Measurements from ENCODE around the gene CENPT. TPM values are rescaled to one million over a fixed set of nuclear protein-coding genes. Genes with fewer than 3 reads are reported as not detected.
A peak's percentile ranks its signal among the peaks of the same experiment; 100 is the strongest.

Gene CENPT
- total and polyA plus RNA-seq, 4 experiments from 2014 or later = 15.4 to 107 (median 60.4) TPM

DNA sequence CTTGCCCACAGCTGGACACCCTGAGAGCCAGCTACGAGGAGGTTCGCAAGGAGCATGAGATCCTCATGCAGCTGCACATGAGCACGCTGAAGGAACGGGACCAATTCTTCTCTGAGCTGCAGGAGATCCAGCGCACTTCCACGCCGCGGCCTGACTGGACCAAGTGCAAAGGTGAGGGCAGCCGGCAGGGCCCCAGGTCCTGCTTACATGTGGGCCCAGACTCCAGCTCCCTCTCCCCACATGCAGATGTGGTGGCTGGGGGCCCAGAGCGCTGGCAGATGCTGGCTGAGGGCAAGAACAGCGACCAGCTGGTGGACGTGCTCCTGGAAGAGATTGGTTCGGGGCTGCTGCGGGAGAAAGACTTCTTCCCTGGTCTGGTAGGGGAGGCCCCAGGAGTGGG lies 21.6 kb downstream of the CENPT start:
- peaks cover 19% of the 10 kb centered on the region for H3K36me3 ChIP-seq (ENCODE audit: insufficient read depth, low read length)
- ChIA-PET POLR2A (ENCODE audit: partially characterized antibody) (interaction anchor here (1.2 to 1.7 kb wide), 2 partner anchors 10 to 20 kb away, joined by 3 to 4 read pairs; no protein-coding TSS in a partner anchor), CTCF (ENCODE audit: partially characterized antibody) (interaction anchor here (1.2 to 4.3 kb wide), 2 partner anchors 10 to 58 kb away, joined by 3 to 25 read pairs; no protein-coding TSS in a partner anchor)
- no peaks in the 10 kb centered on the region for H3K27me3 ChIP-seq (ENCODE audit: insufficient read depth, low read length)
- H3K4me3 ChIP-seq (ENCODE audit: low read length in 2 of 2) = no peak overlapping the region
- Mint-ChIP-seq H3K27ac (no peak overlapping the region), H3K36me3 (peaks cover 4 to 35% of the 10 kb centered on the region in 2 donors), H3K4me3 (no peak overlapping the region), H3K9me3 (no peaks in the 10 kb centered on the region), H3K27me3 (no peaks in the 10 kb centered on the region), H3K4me1 (no peaks in the 10 kb centered on the region)
- no peaks in the 10 kb centered on the region for H3K4me1 ChIP-seq (ENCODE audit: insufficient read depth, low read length)
- H3K9me3 ChIP-seq (ENCODE audit: control insufficient read depth in 1 of 2, low read length in 2 of 2) = no peaks in the 10 kb centered on the region
- H3K27ac ChIP-seq (ENCODE audit: low read depth, low read length) = no peak overlapping the region
- intact Hi-C loops (cut with micrococcal nuclease) = no loop called here
- DNase-seq = no peak

DNA sequence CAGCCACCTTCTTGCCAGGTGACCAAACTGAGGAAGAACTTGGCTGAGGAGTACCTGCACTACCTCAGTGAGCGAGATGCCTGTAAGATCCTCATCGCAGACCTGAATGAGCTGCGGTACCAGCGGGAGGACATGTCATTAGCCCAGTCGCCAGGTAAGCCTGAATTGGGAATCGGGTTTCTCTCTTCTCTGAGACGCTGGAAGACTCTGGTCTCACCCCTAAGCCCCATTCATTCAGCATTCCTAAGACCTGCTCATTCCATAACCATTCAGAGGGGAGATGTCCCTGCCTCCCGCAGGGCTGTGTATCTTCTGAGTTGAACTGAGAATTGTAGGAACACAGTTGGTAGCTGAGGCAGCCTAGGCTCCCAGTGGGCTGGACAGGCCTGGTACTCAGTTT lies 22.4 kb downstream of the CENPT start:
- H3K4me3 ChIP-seq (ENCODE audit: low read length in 2 of 2) = no peak overlapping the region
- Mint-ChIP-seq H3K4me1 (no peaks in the 10 kb centered on the region), H3K9me3 (no peaks in the 10 kb centered on the region), H3K4me3 (no peak overlapping the region), H3K27ac (peak overlapping the region in 2 of 7 donors; percentile 8 to 22), H3K36me3 (peaks cover 4 to 28% of the 10 kb centered on the region in 2 donors), H3K27me3 (no peaks in the 10 kb centered on the region)
- POLR2A ChIA-PET (ENCODE audit: partially characterized antibody) = no interaction called here
- no peak overlapping the region for H3K27ac ChIP-seq (ENCODE audit: low read depth, low read length)
- peaks cover 12% of the 10 kb centered on the region for H3K36me3 ChIP-seq (ENCODE audit: insufficient read depth, low read length)
- no peaks in the 10 kb centered on the region for H3K9me3 ChIP-seq (ENCODE audit: control insufficient read depth in 1 of 2, low read length in 2 of 2)
- DNase-seq = no peak
- intact Hi-C loops (cut with micrococcal nuclease) = no loop called here
- H3K27me3 ChIP-seq (ENCODE audit: insufficient read depth, low read length) = no peaks in the 10 kb centered on the region
- H3K4me1 ChIP-seq (ENCODE audit: insufficient read depth, low read length) = no peaks in the 10 kb centered on the region
- CTCF ChIA-PET (ENCODE audit: partially characterized antibody) = interaction anchor here (1.2 to 4.3 kb wide), 2 partner anchors 9 to 59 kb away, joined by 3 to 25 read pairs; no protein-coding TSS in a partner anchor

DNA sequence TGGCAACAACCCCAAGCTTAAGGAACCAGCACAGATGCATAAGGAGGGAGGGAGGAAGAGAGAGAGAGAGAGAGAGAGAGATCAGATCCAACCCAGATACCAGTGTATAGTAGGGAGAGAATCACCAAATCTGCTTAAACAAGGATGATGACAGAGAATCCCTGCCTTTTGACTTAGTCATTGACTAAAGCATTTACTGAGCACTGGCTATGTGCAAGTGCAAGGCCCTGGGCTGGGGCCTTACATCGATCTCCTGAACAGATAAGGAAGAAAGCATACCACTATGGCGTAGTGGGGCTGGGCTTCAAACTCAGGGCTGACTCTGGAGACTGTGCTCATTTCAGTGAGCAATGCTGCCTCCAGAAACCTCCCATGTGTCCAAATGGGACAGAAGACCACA lies 25.0 kb downstream of the CENPT start:
- Mint-ChIP-seq H3K36me3 (peaks cover 0 to 4% of the 10 kb centered on the region in 2 donors), H3K27me3 (no peaks in the 10 kb centered on the region), H3K9me3 (no peaks in the 10 kb centered on the region), H3K27ac (no peak overlapping the region), H3K4me1 (no peaks in the 10 kb centered on the region), H3K4me3 (no peak overlapping the region)
- Histone ChIP-seq H3K27me3 (ENCODE audit: insufficient read depth, low read length) (no peaks in the 10 kb centered on the region), H3K4me3 (ENCODE audit: low read length in 2 of 2) (no peak overlapping the region), H3K4me1 (ENCODE audit: insufficient read depth, low read length) (no peaks in the 10 kb centered on the region), H3K36me3 (ENCODE audit: insufficient read depth, low read length) (no peaks in the 10 kb centered on the region), H3K27ac (ENCODE audit: low read depth, low read length) (no peak overlapping the region), H3K9me3 (ENCODE audit: control insufficient read depth in 1 of 2, low read length in 2 of 2) (no peaks in the 10 kb centered on the region)
- ChIA-PET POLR2A (ENCODE audit: partially characterized antibody) (no interaction called here), CTCF (ENCODE audit: partially characterized antibody) (no interaction called here)
- intact Hi-C loops (cut with micrococcal nuclease) = no loop called here
- DNase-seq = no peak

- CTCF ChIA-PET (ENCODE audit: partially characterized antibody) = interaction anchor here (1.3 to 1.6 kb wide), 2 partner anchors 106 to 454 kb away, joined by 3 to 4 read pairs; no protein-coding TSS in a partner anchor
- H3K27me3 Mint-ChIP-seq = no peaks in the 10 kb centered on the region
- POLR2A ChIA-PET (ENCODE audit: partially characterized antibody) = no interaction called here
These were observed 26.8 kb downstream of the CENPT start for GRCh38 chr16:67820608-67821259.

DNA sequence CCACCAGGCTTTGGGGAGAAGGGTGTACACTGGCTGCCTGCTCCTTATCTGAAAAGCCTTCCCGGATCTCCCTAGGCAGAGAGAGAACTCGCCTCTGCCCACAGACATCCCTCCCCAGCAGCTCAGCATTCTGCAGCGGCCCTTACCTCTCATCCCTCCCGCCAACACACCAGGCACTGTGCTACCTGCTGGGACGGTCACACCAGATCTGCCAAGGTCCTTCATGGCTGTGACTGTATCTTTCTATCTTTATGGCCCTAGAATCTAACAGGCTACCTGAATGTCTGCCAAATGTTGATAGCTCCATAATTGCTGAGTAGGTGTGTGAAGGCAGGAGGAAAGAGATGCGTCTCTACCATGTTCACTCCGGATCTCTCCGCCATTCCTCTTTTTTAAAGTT lies 32.9 kb downstream of the CENPT start:
- Histone ChIP-seq H3K27me3 (ENCODE audit: insufficient read depth, low read length) (no peaks in the 10 kb centered on the region), H3K4me1 (ENCODE audit: insufficient read depth, low read length) (no peaks in the 10 kb centered on the region), H3K36me3 (ENCODE audit: insufficient read depth, low read length) (no peaks in the 10 kb centered on the region), H3K27ac (ENCODE audit: low read depth, low read length) (no peak overlapping the region), H3K9me3 (ENCODE audit: control insufficient read depth in 1 of 2, low read length in 2 of 2) (no peaks in the 10 kb centered on the region), H3K4me3 (ENCODE audit: low read length in 2 of 2) (no peak overlapping the region)
- Mint-ChIP-seq H3K4me1 (peaks cover 0 to 8% (median 5%) of the 10 kb centered on the region in 4 donors), H3K9me3 (no peaks in the 10 kb centered on the region), H3K4me3 (no peak overlapping the region), H3K27me3 (no peaks in the 10 kb centered on the region), H3K36me3 (no peaks in the 10 kb centered on the region), H3K27ac (no peak overlapping the region)
- CTCF ChIA-PET (ENCODE audit: partially characterized antibody) = interaction anchor here (1.1 to 3.9 kb wide), 12 partner anchors 7 to 414 kb away, joined by 3 to 56 read pairs (median 11); partner anchors contain the start of genes RANBP10 and TSNAXIP1
- POLR2A ChIA-PET (ENCODE audit: partially characterized antibody) = no interaction called here
- intact Hi-C loops (cut with micrococcal nuclease) = no loop called here
- DNase-seq = no peak

More at GRCh38 chr16:67820608-67821259, 26.8 kb downstream of the CENPT start:
- Mint-ChIP-seq H3K27ac (no peak overlapping the region), H3K4me3 (no peak overlapping the region), H3K9me3 (no peaks in the 10 kb centered on the region), H3K4me1 (peaks cover 0 to 8% (median 5%) of the 10 kb centered on the region in 4 donors), H3K36me3 (peaks cover 0 to 2% of the 10 kb centered on the region in 2 donors)
- H3K4me3 ChIP-seq (ENCODE audit: low read length in 2 of 2) = no peak overlapping the region
- H3K36me3 ChIP-seq (ENCODE audit: insufficient read depth, low read length) = no peaks in the 10 kb centered on the region
- H3K4me1 ChIP-seq (ENCODE audit: insufficient read depth, low read length) = no peaks in the 10 kb centered on the region
- H3K27ac ChIP-seq (ENCODE audit: low read depth, low read length) = no peak overlapping the region
- H3K9me3 ChIP-seq (ENCODE audit: control insufficient read depth in 1 of 2, low read length in 2 of 2) = no peaks in the 10 kb centered on the region
- H3K27me3 ChIP-seq (ENCODE audit: insufficient read depth, low read length) = no peaks in the 10 kb centered on the region
- intact Hi-C loops (cut with micrococcal nuclease) = no loop called here
- no peak for DNase-seq

DNA sequence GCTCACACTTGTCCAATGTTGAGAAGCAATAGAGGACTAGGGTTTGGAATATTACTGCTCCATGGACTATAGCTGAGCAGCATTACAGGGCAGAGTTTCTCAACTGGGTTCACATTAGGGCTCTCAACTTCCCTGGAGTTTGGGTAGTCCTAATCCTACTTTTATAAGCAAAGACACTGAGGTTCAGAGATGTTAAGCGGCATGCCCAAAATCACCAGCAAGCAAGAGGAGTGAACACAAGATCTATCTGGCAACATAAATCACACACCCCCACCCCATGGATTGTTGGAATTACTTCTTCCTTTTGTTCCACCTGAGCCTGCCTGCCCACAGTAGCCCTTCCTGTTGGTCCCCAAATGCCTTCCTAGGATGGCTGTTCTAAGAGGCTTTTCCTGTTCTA lies 35.6 kb downstream of the CENPT start:
- Histone ChIP-seq H3K4me1 (ENCODE audit: insufficient read depth, low read length) (peaks cover 6% of the 10 kb centered on the region), H3K9me3 (ENCODE audit: control insufficient read depth in 1 of 2, low read length in 2 of 2) (no peaks in the 10 kb centered on the region), H3K27ac (ENCODE audit: low read depth, low read length) (no peak overlapping the region), H3K36me3 (ENCODE audit: insufficient read depth, low read length) (no peaks in the 10 kb centered on the region), H3K27me3 (ENCODE audit: insufficient read depth, low read length) (no peaks in the 10 kb centered on the region), H3K4me3 (ENCODE audit: low read length in 2 of 2) (no peak overlapping the region)
- Mint-ChIP-seq H3K9me3 (no peaks in the 10 kb centered on the region), H3K27ac (peak overlapping the region in 1 of 7 donors; percentile 47), H3K4me3 (peak overlapping the region in 1 of 8 donors; percentile 61), H3K4me1 (peaks cover 3 to 13% (median 8%) of the 10 kb centered on the region in 4 donors), H3K36me3 (no peaks in the 10 kb centered on the region), H3K27me3 (no peaks in the 10 kb centered on the region)
- DNase-seq = no peak
- CTCF ChIA-PET (ENCODE audit: partially characterized antibody) = interaction anchor here (0.6 kb wide), 1 partner anchor 31 kb away, joined by 3 read pairs; no protein-coding TSS in a partner anchor
- intact Hi-C loops (cut with micrococcal nuclease) = no loop called here
- POLR2A ChIA-PET (ENCODE audit: partially characterized antibody) = no interaction called here

DNA sequence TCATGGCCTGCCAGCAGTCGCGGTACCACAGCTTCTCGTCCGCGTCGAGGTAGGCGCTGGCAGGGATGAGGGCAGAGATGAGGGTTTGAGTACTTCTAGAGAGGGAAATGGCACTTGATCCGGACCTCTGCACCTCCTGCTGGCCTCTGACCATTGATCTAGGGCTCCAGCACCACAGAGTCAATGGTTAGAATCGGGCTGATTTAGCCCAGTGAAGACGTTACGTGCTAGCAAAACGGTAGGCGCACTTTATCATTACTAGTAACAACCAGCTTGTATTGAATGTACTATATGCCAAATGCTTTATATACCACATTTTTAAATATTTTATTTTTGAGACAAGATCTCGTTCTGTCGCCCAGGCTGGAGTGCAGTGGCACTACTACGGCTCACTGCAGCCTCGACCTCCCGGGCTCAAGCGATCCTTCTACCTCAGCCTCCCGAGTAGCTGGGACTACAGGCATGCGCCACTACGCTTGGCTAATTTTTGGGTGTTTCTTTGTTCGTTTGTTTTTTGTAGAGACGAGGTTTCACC lies 40.3 kb downstream of the CENPT start:
- Histone ChIP-seq H3K27me3 (ENCODE audit: insufficient read depth, low read length) (no peaks in the 10 kb centered on the region), H3K4me3 (ENCODE audit: low read length in 2 of 2) (peak overlapping the region; percentile 43 to 93), H3K27ac (ENCODE audit: low read depth, low read length) (peak overlapping the region; percentile 95), H3K9me3 (ENCODE audit: control insufficient read depth in 1 of 2, low read length in 2 of 2) (no peaks in the 10 kb centered on the region), H3K36me3 (ENCODE audit: insufficient read depth, low read length) (peaks cover 6% of the 10 kb centered on the region), H3K4me1 (ENCODE audit: insufficient read depth, low read length) (peaks cover 37% of the 10 kb centered on the region)
- peaks cover 8 to 30% of the 10 kb centered on the region in 2 donors for H3K36me3 Mint-ChIP-seq
- no peaks in the 10 kb centered on the region for H3K9me3 Mint-ChIP-seq
- H3K4me3 Mint-ChIP-seq = peak overlapping the region; percentile 88 to 95 (median 90)
- DNase-seq = no peak
- ChIA-PET CTCF (ENCODE audit: partially characterized antibody) (interaction anchor here (0.7 to 2.7 kb wide), 11 partner anchors 9 to 326 kb away, joined by 3 to 47 read pairs (median 4); partner anchors contain the start of genes ACD, ATP6V0D1 and GFOD2), POLR2A (ENCODE audit: partially characterized antibody) (interaction anchor here (0.6 to 2.5 kb wide), 22 partner anchors 9 to 504 kb away, joined by 3 to 27 read pairs (median 5); partner anchors contain the start of genes ACD, C16orf86, CTCF and DDX28)
- H3K4me1 Mint-ChIP-seq = peaks cover 20 to 45% (median 30%) of the 10 kb centered on the region in 4 donors
- intact Hi-C loops (cut with micrococcal nuclease) = loop anchor here (2.0 kb wide), 2 partner anchors 146 to 286 kb away; partner anchors contain the start of genes ACD and PARD6A
- H3K27me3 Mint-ChIP-seq = no peaks in the 10 kb centered on the region
- H3K27ac Mint-ChIP-seq = peak overlapping the region; percentile 85 to 98 (median 95)

Data from CD4-positive, alpha-beta memory T cell (primary cell).